ENCODE measurements around the gene LHX4. TPM values are rescaled to one million over a fixed set of nuclear protein-coding genes. Genes with fewer than 3 reads are reported as not detected.

Gene LHX4
- total and polyA plus RNA-seq, 4 donors: under 0.01 to 0.19 (median 0.05) TPM

DNA sequence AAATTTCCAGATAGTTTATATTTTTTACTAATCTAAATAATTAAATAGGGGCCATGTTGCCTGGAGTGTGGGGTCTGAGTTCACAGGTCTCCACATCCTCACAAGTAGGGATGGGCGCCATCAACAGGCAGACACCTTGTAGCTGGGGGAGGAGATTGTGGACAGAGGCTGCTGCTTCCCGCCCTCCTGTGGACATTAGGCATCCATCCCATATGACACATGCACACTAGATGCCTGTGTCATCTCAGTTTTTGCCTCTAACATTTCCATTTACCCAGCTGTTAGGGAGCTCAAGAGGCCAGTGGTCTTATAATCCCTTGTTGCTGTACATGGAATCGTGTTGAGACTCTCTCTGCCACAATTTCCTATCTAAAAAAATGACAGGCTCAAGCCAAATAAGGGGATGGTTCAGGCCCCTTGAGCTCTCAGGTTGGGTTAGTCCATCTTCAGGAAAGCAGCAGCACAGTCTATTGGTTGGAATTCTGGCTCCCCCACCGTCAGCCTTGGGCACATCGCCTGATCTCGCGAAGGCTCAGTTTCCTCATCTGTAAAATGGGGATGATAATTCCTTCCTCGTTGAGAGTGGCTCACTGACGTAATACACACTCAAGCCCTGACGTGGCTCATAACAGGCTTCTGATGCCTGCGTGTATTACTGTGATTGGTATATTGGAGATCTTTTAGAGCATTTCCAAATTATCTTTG, 13.6 kb downstream of the LHX4 start:
- DNase-seq (ENCODE audit: low spot score): no peak
- H3K27ac ChIP-seq (ENCODE audit: low read depth in 1 of 2, low read length in 2 of 2): no peak overlapping the region
- TF ChIP-seq, protein P1, sequence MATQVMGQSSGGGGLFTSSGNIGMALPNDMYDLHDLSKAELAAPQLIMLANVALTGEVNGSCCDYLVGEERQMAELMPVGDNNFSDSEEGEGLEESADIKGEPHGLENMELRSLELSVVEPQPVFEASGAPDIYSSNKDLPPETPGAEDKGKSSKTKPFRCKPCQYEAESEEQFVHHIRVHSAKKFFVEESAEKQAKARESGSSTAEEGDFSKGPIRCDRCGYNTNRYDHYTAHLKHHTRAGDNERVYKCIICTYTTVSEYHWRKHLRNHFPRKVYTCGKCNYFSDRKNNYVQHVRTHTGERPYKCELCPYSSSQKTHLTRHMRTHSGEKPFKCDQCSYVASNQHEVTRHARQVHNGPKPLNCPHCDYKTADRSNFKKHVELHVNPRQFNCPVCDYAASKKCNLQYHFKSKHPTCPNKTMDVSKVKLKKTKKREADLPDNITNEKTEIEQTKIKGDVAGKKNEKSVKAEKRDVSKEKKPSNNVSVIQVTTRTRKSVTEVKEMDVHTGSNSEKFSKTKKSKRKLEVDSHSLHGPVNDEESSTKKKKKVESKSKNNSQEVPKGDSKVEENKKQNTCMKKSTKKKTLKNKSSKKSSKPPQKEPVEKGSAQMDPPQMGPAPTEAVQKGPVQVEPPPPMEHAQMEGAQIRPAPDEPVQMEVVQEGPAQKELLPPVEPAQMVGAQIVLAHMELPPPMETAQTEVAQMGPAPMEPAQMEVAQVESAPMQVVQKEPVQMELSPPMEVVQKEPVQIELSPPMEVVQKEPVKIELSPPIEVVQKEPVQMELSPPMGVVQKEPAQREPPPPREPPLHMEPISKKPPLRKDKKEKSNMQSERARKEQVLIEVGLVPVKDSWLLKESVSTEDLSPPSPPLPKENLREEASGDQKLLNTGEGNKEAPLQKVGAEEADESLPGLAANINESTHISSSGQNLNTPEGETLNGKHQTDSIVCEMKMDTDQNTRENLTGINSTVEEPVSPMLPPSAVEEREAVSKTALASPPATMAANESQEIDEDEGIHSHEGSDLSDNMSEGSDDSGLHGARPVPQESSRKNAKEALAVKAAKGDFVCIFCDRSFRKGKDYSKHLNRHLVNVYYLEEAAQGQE (IDR thresholded peaks at IDR 0.05): no peak
- TF ChIP-seq GABPA (IDR thresholded peaks at IDR 0.05 in 1 of 2, conservative IDR thresholded peaks at IDR 0.05 in 1 of 2) (no peak), JUND (IDR thresholded peaks at IDR 0.05) (no peak), YY1 (IDR thresholded peaks at IDR 0.05) (no peak), RXRA (IDR thresholded peaks at IDR 0.05) (no peak), HNF4G (IDR thresholded peaks at IDR 0.05) (no peak), SP1 (IDR thresholded peaks at IDR 0.05) (no peak), ATF3 (IDR thresholded peaks at IDR 0.05) (no peak), RAD21 (IDR thresholded peaks at IDR 0.05) (no peak)
- 92% methylated on average over 11 of the region's 11 CpGs for WGBS
- H3K4me1 ChIP-seq (ENCODE audit: control insufficient read depth in 4 of 4, insufficient read depth in 4 of 4, low read length in 3 of 4): no peaks in the 10 kb centered on the region
- H3K4me3 ChIP-seq (ENCODE audit: low read depth in 1 of 3, low read length in 3 of 3): no peak overlapping the region
- no peaks in the 10 kb centered on the region for H3K9me3 ChIP-seq (ENCODE audit: control insufficient read depth in 4 of 4, low read length in 3 of 4)
- no peaks in the 10 kb centered on the region for H3K36me3 ChIP-seq (ENCODE audit: control insufficient read depth in 4 of 4, insufficient read depth in 3 of 4, low read depth in 1 of 4, low read length in 3 of 4)
- H3K27me3 ChIP-seq (ENCODE audit: control insufficient read depth in 4 of 4, insufficient read depth in 4 of 4, low read length in 3 of 4): peaks cover 0 to 13% (median 9%) of the 10 kb centered on the region in 4 donors
- H3K9ac ChIP-seq (ENCODE audit: low read depth in 1 of 2, low read length in 2 of 2): no peak overlapping the region

GRCh38 chr1:180244840-180245239, 14.8 kb downstream of the LHX4 start:
- Histone ChIP-seq H3K9me3 (ENCODE audit: control insufficient read depth in 4 of 4, low read length in 3 of 4) (no peaks in the 10 kb centered on the region), H3K27ac (ENCODE audit: low read depth in 1 of 2, low read length in 2 of 2) (no peak overlapping the region), H3K27me3 (ENCODE audit: control insufficient read depth in 4 of 4, insufficient read depth in 4 of 4, low read length in 3 of 4) (peaks cover 0 to 8% (median 5%) of the 10 kb centered on the region in 4 donors), H3K36me3 (ENCODE audit: control insufficient read depth in 4 of 4, insufficient read depth in 3 of 4, low read depth in 1 of 4, low read length in 3 of 4) (no peaks in the 10 kb centered on the region), H3K9ac (ENCODE audit: low read depth in 1 of 2, low read length in 2 of 2) (no peak overlapping the region), H3K4me1 (ENCODE audit: control insufficient read depth in 4 of 4, insufficient read depth in 4 of 4, low read length in 3 of 4) (no peaks in the 10 kb centered on the region), H3K4me3 (ENCODE audit: low read depth in 1 of 3, low read length in 3 of 3) (no peak overlapping the region)
- no peak for DNase-seq (ENCODE audit: low spot score)
- no peak for TF ChIP-seq TAF1 (conservative IDR thresholded peaks at IDR 0.05)
- TF ChIP-seq GABPA (IDR thresholded peaks at IDR 0.05 in 1 of 2, conservative IDR thresholded peaks at IDR 0.05 in 1 of 2): no peak
- TF ChIP-seq, protein P2, sequence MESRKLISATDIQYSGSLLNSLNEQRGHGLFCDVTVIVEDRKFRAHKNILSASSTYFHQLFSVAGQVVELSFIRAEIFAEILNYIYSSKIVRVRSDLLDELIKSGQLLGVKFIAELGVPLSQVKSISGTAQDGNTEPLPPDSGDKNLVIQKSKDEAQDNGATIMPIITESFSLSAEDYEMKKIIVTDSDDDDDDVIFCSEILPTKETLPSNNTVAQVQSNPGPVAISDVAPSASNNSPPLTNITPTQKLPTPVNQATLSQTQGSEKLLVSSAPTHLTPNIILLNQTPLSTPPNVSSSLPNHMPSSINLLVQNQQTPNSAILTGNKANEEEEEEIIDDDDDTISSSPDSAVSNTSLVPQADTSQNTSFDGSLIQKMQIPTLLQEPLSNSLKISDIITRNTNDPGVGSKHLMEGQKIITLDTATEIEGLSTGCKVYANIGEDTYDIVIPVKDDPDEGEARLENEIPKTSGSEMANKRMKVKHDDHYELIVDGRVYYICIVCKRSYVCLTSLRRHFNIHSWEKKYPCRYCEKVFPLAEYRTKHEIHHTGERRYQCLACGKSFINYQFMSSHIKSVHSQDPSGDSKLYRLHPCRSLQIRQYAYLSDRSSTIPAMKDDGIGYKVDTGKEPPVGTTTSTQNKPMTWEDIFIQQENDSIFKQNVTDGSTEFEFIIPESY (IDR thresholded peaks at IDR 0.05): no peak
- TF ChIP-seq FOXA2 (IDR thresholded peaks at IDR 0.05): no peak
- no peak for TF ChIP-seq JUND (IDR thresholded peaks at IDR 0.05)
- WGBS: 83% methylated on average over 6 of the region's 6 CpGs

All from liver (tissue), 9 donors.